ENCODE measurements around the gene NT5C2.

GRCh38 chr10:103090911-103091310 lies 102.2 kb downstream of the NT5C2 start:
- TF ChIP-seq CTCF (IDR thresholded peaks at IDR 0.05 in 4 of 5, conservative IDR thresholded peaks at IDR 0.05 in 1 of 5), result no peak
- TF ChIP-seq POLR2A (IDR thresholded peaks at IDR 0.05), result no peak
